ENCODE results near the gene TMEM120A. TPM values are rescaled to one million over a fixed set of nuclear protein-coding genes. Genes with fewer than 3 reads are reported as not detected.
A peak's percentile ranks its signal among the peaks of the same experiment; 100 is the strongest.
"Not testable (repeated sequence)": the region's sequence is repeated elsewhere in the genome, so short reads cannot be mapped to it uniquely, and the experiment has no call there.

TMEM120A gene
- total RNA-seq, 1 donor from 2014 or later: 21.6 TPM

DNA sequence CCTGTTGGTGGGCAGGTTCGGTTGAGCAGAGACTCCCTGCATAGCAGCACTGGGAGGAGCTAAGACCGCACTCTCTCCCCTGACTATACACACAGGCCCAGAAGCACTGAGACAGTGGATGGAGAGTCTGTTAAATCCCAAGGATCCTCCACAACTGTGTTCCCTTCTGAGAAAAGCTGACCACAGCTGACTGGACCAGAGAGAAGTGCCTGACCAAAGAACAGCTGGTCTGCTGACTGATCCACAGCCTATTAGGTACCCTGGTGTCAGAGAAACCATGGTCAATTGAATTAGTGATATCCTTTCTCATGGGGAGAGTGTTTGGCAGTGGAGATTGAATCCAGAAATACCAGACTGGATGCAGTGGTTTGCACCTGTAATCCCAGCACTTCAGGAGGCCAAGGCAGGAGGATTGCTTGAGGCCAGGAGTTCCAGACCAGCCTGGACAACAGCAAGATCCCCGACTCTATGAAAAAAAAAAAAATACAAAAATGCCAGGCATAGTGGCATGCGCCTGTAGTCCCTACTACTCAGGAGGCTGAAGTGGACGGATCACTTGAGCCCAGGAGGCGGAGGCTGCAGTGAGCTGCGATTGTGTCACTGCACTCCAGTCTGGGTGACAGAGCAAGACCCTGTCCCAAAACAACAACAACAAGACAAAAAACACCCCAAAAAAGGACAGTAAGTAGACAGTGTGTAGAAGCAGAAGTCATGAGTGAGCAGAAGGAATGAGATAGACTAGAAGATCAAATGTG, 27.8 kb upstream of the TMEM120A start:
- no peak for DNase-seq (ENCODE audit: low read depth)
- no peak for FAIRE-seq
- TF ChIP-seq CTCF (IDR thresholded peaks at IDR 0.05; ENCODE audit: insufficient read depth, low read length, severe bottlenecking): no peak

DNA sequence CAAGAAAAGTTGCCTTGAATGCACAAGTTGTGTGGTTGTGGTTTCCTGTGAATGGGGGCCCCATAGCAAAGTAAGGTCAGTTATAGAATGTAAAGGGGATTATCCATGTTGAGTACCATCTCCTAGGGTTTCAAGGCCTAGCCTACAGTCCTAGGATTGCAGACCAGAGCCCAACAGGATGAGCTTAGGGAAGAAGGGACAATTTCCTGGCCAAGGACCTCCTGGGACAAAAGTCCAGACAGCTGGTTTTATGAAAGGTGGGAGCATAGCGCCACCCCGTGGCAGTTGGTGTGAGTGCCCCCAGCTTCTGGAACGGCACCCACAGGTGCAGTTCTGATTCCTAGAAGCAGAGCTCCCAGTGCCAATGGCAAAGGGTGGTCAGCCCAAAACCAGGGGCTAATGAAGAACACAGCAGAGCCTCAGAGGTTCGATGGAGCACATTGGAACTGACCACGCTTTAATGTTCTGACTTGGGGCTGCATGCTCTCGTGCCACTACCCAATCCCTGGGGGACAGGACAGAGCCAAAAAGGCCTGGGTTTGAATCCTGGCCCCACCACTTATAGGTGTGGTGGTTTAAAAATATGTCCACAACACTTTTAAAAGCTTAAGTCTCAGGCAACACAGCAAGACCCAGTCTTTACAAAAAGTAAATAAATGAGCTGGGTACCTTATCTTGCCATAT, 25.8 kb upstream of the TMEM120A start:
- DNase-seq (ENCODE audit: low read depth): peak; percentile 43
- Histone ChIP-seq H3K36me3 (ENCODE audit: control insufficient read depth, insufficient read depth, low read length) (peaks cover 4% of the 10 kb centered on the region), H3K27me3 (ENCODE audit: control insufficient read depth, insufficient read depth, low read length) (no peaks in the 10 kb centered on the region), H3K4me3 (ENCODE audit: low read depth, low read length) (no peak overlapping the region)
- peak; percentile 96 for TF ChIP-seq CTCF (IDR thresholded peaks at IDR 0.05; ENCODE audit: insufficient read depth, low read length, severe bottlenecking)
- peak; percentile 13 for FAIRE-seq

More for the DNA sequence above, 27.8 kb upstream of the TMEM120A start:
- Histone ChIP-seq H3K27me3 (ENCODE audit: control insufficient read depth, insufficient read depth, low read length) (no peaks in the 10 kb centered on the region), H3K36me3 (ENCODE audit: control insufficient read depth, insufficient read depth, low read length) (peaks cover 5% of the 10 kb centered on the region), H3K4me3 (ENCODE audit: low read depth, low read length) (no peak overlapping the region)

- H3K36me3 ChIP-seq (ENCODE audit: control insufficient read depth, insufficient read depth, low read length); H3K4me3 ChIP-seq (ENCODE audit: low read depth, low read length); DNase-seq (ENCODE audit: low read depth); H3K27me3 ChIP-seq (ENCODE audit: control insufficient read depth, insufficient read depth, low read length); FAIRE-seq: not testable (repeated sequence)
Measured at GRCh38 chr7:76018520-76018919, 24.1 kb upstream of the TMEM120A start.

DNA sequence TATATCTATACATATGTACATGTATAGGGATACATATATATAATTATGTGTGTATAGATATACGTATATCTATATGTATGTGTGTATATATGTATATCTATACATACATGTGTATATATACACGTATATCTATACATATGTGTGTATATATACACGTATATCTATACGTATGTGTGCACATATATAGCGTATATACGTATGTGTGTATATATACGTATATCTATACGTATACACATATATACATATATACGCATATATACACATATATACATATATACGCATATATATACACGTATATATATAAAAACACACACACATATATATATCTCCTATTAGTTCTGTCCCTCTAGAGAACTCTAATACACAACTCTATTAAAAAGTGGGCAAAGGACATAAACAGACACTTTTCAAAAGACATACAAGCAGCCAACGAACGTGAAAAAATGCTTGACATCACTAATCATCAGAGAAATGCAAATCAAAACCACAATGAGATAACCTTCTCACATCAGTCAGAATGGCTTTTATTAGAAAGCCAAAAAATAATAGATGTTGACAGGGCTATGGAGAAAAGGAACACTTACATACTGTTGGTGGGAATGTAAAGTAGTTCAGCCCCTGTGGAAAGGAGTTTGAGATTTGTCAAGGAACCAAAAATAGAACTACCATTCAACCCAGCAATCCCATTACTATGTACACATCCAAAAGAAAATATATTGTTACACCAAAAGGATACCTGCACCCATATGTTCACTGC, 22.0 kb upstream of the TMEM120A start:
- DNase-seq (ENCODE audit: low read depth) (no peak), FAIRE-seq (no peak)
- no peaks in the 10 kb centered on the region for H3K27me3 ChIP-seq (ENCODE audit: control insufficient read depth, insufficient read depth, low read length)
- TF ChIP-seq CTCF (IDR thresholded peaks at IDR 0.05; ENCODE audit: insufficient read depth, low read length, severe bottlenecking): no peak
- peaks cover 4% of the 10 kb centered on the region for H3K36me3 ChIP-seq (ENCODE audit: control insufficient read depth, insufficient read depth, low read length)
- no peak overlapping the region for H3K4me3 ChIP-seq (ENCODE audit: low read depth, low read length)

- TF ChIP-seq CTCF (IDR thresholded peaks at IDR 0.05; ENCODE audit: insufficient read depth, low read length, severe bottlenecking): no peak
- FAIRE-seq (no peak), DNase-seq (ENCODE audit: low read depth) (no peak)
- Histone ChIP-seq H3K4me3 (ENCODE audit: low read depth, low read length) (no peak overlapping the region), H3K27me3 (ENCODE audit: control insufficient read depth, insufficient read depth, low read length) (no peaks in the 10 kb centered on the region), H3K36me3 (ENCODE audit: control insufficient read depth, insufficient read depth, low read length) (peaks cover 4% of the 10 kb centered on the region)
Measured at GRCh38 chr7:76011442-76011861, 17.1 kb upstream of the TMEM120A start.
